Testis (tissue), 2 donors: ENCODE data around the gene RHBDD1.

Source experiments
- POLR2A ChIP-seq: fragments of 450-650 bp; IDR thresholded peaks from one replicate; pipeline ENCODE4 v1.6.1; 2017; ENCODE audit warnings: antibody characterized with exemption, mild to moderate bottlenecking, moderate library complexity
- TF ChIP-seq, protein P1 (sequence below), 3 experiments: fragments of 450-650 bp in 2 of 3; fragments of 200-600 bp in 1 of 3; sonication (generic) in 1 of 3; IDR thresholded peaks; one replicate each; pipeline ENCODE4 v1.5.1; 2016 to 2019; ENCODE audit warnings: antibody characterized with exemption in 3 of 3, mild to moderate bottlenecking in 2 of 3, moderate library complexity in 1 of 3

DNA sequence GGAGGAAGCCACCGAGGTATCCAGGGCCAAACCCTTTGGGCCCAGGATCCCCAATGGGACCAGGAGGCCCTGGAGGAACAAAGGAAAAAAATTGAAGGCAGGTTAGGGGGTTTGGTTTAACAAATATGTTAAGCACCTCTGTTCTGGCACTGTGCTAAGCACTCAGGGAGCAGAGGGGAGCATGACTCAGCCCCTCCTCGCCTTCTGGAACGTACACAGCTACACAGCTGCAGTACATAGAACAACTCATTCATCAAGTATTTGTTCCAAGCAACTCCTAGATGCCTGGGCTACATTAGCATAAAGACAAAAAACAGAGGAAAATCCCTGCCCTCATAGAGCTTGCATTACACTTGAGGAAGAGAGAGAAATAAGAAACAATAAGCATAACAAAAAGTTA lies 174.6 kb downstream of the RHBDD1 start:
- no peak for TF ChIP-seq POLR2A
- TF ChIP-seq, protein P1, sequence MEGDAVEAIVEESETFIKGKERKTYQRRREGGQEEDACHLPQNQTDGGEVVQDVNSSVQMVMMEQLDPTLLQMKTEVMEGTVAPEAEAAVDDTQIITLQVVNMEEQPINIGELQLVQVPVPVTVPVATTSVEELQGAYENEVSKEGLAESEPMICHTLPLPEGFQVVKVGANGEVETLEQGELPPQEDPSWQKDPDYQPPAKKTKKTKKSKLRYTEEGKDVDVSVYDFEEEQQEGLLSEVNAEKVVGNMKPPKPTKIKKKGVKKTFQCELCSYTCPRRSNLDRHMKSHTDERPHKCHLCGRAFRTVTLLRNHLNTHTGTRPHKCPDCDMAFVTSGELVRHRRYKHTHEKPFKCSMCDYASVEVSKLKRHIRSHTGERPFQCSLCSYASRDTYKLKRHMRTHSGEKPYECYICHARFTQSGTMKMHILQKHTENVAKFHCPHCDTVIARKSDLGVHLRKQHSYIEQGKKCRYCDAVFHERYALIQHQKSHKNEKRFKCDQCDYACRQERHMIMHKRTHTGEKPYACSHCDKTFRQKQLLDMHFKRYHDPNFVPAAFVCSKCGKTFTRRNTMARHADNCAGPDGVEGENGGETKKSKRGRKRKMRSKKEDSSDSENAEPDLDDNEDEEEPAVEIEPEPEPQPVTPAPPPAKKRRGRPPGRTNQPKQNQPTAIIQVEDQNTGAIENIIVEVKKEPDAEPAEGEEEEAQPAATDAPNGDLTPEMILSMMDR (IDR thresholded peaks at IDR 0.05) = no peak
